ENCODE data around the gene INSIG2.

DNA sequence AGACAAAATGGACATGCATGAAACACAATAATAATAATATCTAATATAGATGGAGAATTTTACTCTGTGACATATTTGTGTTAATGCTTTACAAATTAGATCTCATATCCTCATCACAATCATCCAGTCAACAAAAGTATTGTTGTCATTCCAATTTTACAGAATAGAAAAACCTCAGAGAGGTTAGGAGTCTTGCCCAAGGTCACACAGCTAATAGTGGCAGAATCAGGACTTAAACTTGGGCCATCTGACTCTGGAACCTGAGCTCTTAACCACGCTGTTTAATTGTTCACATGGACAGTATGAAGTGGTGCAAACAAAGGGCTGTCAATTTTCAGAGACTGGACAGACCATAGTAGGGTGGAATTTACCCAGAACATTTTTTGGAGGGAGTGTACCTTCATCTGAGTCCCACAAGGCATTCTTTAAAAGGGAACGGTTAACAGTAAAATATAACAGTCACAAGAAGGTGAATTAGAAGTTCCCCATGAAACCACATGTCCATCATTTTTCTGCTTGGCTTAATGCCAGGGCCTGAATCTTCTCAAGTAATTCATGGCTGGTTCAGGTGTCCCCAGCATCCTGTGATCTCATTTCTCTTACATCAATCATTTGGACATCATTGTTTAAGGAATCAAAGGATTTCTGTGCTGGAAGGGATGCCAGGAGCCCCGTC, 39.0 kb upstream of the INSIG2 start:
- TF ChIP-seq, protein P1, sequence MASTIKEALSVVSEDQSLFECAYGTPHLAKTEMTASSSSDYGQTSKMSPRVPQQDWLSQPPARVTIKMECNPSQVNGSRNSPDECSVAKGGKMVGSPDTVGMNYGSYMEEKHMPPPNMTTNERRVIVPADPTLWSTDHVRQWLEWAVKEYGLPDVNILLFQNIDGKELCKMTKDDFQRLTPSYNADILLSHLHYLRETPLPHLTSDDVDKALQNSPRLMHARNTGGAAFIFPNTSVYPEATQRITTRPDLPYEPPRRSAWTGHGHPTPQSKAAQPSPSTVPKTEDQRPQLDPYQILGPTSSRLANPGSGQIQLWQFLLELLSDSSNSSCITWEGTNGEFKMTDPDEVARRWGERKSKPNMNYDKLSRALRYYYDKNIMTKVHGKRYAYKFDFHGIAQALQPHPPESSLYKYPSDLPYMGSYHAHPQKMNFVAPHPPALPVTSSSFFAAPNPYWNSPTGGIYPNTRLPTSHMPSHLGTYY (CRISPR knock-in tag; IDR thresholded peaks at IDR 0.05): no peak
- TF ChIP-seq, protein P2, sequence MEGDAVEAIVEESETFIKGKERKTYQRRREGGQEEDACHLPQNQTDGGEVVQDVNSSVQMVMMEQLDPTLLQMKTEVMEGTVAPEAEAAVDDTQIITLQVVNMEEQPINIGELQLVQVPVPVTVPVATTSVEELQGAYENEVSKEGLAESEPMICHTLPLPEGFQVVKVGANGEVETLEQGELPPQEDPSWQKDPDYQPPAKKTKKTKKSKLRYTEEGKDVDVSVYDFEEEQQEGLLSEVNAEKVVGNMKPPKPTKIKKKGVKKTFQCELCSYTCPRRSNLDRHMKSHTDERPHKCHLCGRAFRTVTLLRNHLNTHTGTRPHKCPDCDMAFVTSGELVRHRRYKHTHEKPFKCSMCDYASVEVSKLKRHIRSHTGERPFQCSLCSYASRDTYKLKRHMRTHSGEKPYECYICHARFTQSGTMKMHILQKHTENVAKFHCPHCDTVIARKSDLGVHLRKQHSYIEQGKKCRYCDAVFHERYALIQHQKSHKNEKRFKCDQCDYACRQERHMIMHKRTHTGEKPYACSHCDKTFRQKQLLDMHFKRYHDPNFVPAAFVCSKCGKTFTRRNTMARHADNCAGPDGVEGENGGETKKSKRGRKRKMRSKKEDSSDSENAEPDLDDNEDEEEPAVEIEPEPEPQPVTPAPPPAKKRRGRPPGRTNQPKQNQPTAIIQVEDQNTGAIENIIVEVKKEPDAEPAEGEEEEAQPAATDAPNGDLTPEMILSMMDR (IDR thresholded peaks at IDR 0.05): no peak
- no peak for TF ChIP-seq NR1H2 (CRISPR knock-in tag; IDR thresholded peaks at IDR 0.05)
- TF ChIP-seq TP53 (CRISPR knock-in tag; IDR thresholded peaks at IDR 0.05): no peak
- TF ChIP-seq, protein P3, sequence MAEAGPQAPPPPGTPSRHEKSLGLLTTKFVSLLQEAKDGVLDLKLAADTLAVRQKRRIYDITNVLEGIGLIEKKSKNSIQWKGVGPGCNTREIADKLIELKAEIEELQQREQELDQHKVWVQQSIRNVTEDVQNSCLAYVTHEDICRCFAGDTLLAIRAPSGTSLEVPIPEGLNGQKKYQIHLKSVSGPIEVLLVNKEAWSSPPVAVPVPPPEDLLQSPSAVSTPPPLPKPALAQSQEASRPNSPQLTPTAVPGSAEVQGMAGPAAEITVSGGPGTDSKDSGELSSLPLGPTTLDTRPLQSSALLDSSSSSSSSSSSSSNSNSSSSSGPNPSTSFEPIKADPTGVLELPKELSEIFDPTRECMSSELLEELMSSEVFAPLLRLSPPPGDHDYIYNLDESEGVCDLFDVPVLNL (CRISPR knock-in tag; IDR thresholded peaks at IDR 0.05; ENCODE audit: borderline replicate concordance, low read depth): no peak
- TF ChIP-seq, protein P4, sequence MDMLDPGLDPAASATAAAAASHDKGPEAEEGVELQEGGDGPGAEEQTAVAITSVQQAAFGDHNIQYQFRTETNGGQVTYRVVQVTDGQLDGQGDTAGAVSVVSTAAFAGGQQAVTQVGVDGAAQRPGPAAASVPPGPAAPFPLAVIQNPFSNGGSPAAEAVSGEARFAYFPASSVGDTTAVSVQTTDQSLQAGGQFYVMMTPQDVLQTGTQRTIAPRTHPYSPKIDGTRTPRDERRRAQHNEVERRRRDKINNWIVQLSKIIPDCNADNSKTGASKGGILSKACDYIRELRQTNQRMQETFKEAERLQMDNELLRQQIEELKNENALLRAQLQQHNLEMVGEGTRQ (CRISPR knock-in tag; IDR thresholded peaks at IDR 0.05): no peak

Measured in WTC11 (cell line).